AG04449 (cell line): ENCODE measurements around the gene NAB2.
"Not testable (repeated sequence)": the region's sequence is repeated elsewhere in the genome, so short reads cannot be mapped to it uniquely, and the experiment has no call there.

ENCODE experiments used
- CTCF ChIA-PET: fragments of 350-600 bp; formaldehyde crosslinking; extraction: SDS; loops from one replicate; lab custom pipeline; 2021; ENCODE audit warnings: antibody characterized with exemption; lab: Yijun Ruan, JAX
- POLR2A ChIA-PET: fragments of 400-600, 350-600 bp; formaldehyde crosslinking; extraction: SDS; loops from one replicate; lab custom pipeline; 2020; ENCODE audit warnings: antibody characterized with exemption, inconsistent platforms; lab: Yijun Ruan, JAX
- DNase-seq: peaks from one replicate; pipeline ENCODE4 v3.0.0-alpha.2; 2010; ENCODE audit warnings: low read depth, low spot score
- H3K4me3 ChIP-seq: 2 replicates; pipeline ENCODE4 v1.5.1; 2011; ENCODE audit warnings: low read depth, mild to moderate bottlenecking, control low read depth, low read length
- TF ChIP-seq, protein P1 (sequence below): IDR thresholded peaks from one replicate; pipeline ENCODE4 v1.5.1; 2011; ENCODE audit warnings: mild to moderate bottlenecking, moderate library complexity, low read length, control low read depth, inconsistent platforms; ENCODE audit not compliant: insufficient read depth; ENCODE audit errors: missing control alignments

NAB2 gene

DNA sequence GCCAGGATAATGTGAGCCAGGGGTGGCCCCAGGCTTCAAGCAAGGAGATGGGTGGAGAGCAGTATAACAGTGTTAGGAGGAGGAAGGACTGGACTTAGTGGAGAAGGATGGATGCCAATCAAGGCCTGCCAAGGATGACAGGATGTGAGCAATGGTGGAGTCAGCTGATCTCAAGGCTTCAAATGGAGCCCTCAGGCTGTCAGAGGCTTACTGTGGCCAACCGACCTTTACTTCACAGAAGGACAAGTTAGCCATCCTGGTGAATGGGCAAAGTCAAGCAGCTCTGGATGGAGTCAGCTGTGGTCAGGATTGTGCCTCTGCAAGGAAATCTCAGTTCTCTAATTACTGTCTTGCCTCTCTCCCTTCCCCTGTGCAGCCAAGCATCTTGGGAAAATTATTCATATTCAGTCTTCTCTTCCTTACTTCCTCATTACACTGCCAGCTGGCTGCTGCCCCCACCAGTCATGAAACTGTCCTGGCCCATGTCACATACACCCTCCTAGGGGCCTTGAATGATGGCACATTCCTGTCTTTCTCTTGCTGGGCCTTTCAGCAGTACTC is 29.9 kb downstream of the NAB2 start:
- no peak overlapping the region for H3K4me3 ChIP-seq
- ChIA-PET CTCF (interaction anchor here (1.1 to 24.7 kb wide), 7 partner anchors 7 to 344 kb away, joined by 3 to 874 read pairs (median 6); partner anchors contain the start of gene LRP1), POLR2A (interaction anchor here (1.6 kb wide), 1 partner anchor 30 kb away, joined by 3 read pairs; the partner anchor contains the start of gene NAB2)
- TF ChIP-seq, protein P1, sequence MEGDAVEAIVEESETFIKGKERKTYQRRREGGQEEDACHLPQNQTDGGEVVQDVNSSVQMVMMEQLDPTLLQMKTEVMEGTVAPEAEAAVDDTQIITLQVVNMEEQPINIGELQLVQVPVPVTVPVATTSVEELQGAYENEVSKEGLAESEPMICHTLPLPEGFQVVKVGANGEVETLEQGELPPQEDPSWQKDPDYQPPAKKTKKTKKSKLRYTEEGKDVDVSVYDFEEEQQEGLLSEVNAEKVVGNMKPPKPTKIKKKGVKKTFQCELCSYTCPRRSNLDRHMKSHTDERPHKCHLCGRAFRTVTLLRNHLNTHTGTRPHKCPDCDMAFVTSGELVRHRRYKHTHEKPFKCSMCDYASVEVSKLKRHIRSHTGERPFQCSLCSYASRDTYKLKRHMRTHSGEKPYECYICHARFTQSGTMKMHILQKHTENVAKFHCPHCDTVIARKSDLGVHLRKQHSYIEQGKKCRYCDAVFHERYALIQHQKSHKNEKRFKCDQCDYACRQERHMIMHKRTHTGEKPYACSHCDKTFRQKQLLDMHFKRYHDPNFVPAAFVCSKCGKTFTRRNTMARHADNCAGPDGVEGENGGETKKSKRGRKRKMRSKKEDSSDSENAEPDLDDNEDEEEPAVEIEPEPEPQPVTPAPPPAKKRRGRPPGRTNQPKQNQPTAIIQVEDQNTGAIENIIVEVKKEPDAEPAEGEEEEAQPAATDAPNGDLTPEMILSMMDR = no peak
- DNase-seq = no peak

DNA sequence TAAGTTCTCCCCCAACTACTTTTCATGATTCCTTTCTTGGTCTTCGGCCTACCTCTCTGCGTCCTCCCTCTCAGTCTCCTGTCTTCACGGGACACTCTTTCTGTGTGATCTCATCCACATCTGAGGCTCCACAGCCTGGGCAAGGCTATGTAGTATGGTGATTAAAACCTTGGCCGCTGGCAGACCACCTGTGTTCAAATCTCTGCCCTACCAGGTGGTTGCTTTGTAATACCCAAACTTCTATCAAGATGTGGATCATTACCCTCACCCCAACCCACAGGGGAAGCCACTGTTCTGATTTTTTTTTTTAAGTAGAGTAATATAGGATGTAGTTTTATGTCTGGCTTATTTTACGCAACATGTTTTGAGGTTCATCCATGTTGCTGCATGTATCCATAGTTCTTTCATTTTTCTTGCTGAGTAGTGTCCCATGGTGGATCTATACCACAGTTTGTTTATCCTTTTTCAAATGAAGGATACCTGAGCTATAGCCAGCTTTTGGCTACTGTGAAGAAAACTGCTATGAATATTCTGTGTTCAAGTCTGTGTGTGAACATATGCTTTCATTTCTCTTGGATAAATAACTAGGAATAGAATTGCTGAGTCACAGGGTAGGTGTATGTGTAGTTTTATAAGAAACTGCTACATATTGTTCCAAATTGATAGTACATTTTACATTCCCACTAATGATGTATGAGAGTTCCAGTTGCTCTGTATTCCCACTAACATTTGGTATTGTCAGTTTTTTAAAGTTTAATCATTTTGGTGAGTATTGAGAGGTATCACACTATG is 30.6 kb downstream of the NAB2 start:
- POLR2A ChIA-PET = interaction anchor here (1.6 kb wide), 1 partner anchor 31 kb away, joined by 3 read pairs; the partner anchor contains the start of gene NAB2
- no peak overlapping the region for H3K4me3 ChIP-seq
- no peak for DNase-seq
- CTCF ChIA-PET = interaction anchor here (1.1 to 24.7 kb wide), 5 partner anchors 8 to 95 kb away, joined by 3 to 874 read pairs (median 148); partner anchors contain the start of gene STAT6
- TF ChIP-seq, protein P1 = no peak

DNA sequence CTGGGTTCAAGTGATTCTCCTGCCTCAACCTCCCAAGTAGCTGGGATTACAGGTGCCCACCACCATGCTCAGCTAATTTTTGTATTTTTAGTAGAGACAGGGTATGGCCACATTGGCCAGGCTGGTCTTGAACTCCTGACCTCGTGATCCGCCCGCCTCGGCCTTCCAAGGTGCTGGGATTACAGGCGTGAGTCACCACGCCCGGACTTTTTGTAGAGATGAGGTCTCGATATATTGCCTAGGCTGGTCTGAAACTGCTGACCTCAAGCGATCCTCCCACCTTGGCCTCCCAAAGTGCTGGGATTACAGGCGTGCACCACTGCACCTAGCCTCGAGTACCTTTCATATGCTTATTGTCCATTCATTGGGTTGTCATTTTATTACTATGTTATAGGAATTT is 31.8 kb downstream of the NAB2 start:
- POLR2A ChIA-PET, DNase-seq, H3K4me3 ChIP-seq: not testable (repeated sequence)
- CTCF ChIA-PET = interaction anchor here (0.8 to 24.7 kb wide), 8 partner anchors 9 to 124 kb away, joined by 3 to 874 read pairs (median 22); partner anchors contain the start of gene STAT6

DNA sequence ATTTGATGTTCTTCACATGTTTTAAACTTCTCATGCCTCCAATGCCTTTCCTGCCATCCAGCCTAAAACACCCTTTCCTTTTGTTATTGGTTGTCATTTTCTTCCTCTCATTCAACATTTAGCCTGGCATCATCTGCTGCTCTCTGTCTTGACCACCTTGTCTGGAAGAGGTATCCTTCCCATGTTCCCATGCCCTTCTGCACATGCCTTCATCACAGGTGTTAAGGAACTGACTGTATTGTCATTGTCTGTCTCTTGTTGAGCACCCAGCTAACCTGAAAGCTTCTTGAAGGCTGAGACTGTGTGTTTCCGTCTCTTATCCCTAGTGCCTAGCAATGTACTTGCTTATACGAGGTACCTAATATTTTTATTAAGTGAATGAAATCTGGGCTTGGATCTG is 34.9 kb downstream of the NAB2 start:
- TF ChIP-seq, protein P1 = no peak
- ChIA-PET POLR2A (interaction anchor here (0.7 to 1.0 kb wide), 2 partner anchors 10 to 31 kb away, joined by 3 to 4 read pairs; no protein-coding TSS in a partner anchor), CTCF (interaction anchor here (0.9 to 24.7 kb wide), 42 partner anchors 7 to 454 kb away, joined by 3 to 874 read pairs (median 7); partner anchors contain the start of genes LRP1-AS, NEMP1, SHMT2 and STAC3)
- no peak overlapping the region for H3K4me3 ChIP-seq
- DNase-seq = no peak

DNA sequence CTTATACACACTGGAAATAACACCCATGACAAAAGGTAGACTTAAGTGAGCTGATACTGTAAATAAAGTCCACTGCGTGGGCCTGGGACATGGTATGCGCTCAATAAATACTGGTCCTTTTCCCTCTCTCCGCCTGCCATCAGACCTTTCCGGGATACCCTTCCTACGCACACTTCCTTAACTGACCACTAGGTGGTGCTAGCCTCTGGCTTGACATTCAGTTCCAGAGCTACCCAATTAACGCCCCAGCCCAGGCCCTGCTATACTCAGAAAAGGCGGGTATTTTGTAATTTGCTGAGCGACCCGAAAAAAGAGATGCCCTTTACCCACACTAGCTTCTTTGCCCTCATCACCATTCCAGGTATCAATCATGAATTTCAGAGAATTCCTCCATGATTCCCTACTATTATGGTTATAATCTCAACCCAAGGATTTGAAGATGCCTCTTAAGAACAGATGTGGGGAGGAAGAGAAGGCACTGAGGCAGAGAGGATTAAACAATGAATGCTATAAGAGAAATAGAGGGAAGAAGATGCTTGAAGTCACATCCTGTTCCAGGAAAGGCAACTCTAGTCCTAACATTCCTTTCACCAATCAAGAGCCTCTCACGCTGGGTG is 35.5 kb downstream of the NAB2 start:
- ChIA-PET POLR2A (interaction anchor here (0.7 to 1.0 kb wide), 3 partner anchors 9 to 31 kb away, joined by 3 to 4 read pairs (median 3); no protein-coding TSS in a partner anchor), CTCF (interaction anchor here (0.7 to 24.7 kb wide), 42 partner anchors 7 to 454 kb away, joined by 3 to 874 read pairs (median 7); partner anchors contain the start of genes LRP1-AS, NEMP1, SHMT2 and STAC3)
- no peak overlapping the region for H3K4me3 ChIP-seq
- no peak for DNase-seq
- TF ChIP-seq, protein P1 = peak; percentile 88

- no peak overlapping the region for H3K4me3 ChIP-seq
- DNase-seq = no peak
- ChIA-PET POLR2A (no interaction called here), CTCF (interaction anchor here (0.7 to 24.7 kb wide), 13 partner anchors 9 to 117 kb away, joined by 3 to 874 read pairs (median 20); partner anchors contain the start of genes LRP1-AS, SHMT2 and STAT6)
- TF ChIP-seq, protein P1 = no peak
Observed at GRCh38 chr12:57126061-57126460, 37.1 kb downstream of the NAB2 start.
